ENCODE results near the gene COL19A1. TPM values are rescaled to one million over a fixed set of nuclear protein-coding genes. Genes with fewer than 3 reads are reported as not detected.

Gene COL19A1
- polyA plus RNA-seq, 1 donor (not counting 4 experiments of a cell fraction or from before 2014, with no cell fraction given): not detected

DNA sequence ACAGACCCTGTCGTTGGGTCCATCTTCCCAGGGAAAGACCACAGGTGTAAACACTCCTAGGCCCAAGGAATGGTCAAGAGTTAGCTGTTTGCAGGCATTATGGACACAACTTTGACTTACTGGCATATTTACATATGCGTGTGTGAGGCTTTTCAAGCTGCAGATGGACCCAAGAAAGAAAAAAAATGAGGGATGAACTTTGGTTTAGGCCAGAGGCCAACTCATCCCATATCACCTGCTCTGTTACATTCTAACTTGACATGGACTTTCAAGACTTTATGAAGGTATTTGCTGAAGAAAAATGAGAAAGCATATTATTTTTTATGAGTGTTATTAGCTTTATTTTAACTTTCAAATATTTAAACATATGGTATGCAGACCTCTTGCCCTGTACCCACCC lies 6.9 kb downstream of the COL19A1 start:
- no peaks in the 10 kb centered on the region for H3K9me3 ChIP-seq (ENCODE audit: control insufficient read depth, low read depth, low read length)
- no peaks in the 10 kb centered on the region for H4K20me1 ChIP-seq (ENCODE audit: control insufficient read depth, extremely low read depth, insufficient read depth, low read length)
- dilution Hi-C loops (cut with MboI; ENCODE audit: extremely low pct_ligation_motif_present, low sequenced_read_pairs): no loop called here
- H3K79me2 ChIP-seq (ENCODE audit: control insufficient read depth, insufficient read depth, low read length): no peaks in the 10 kb centered on the region
- no peak overlapping the region for H3K9ac ChIP-seq (ENCODE audit: control insufficient read depth, extremely low read depth, insufficient read depth, low read length)
- H3K9me1 ChIP-seq (ENCODE audit: control insufficient read depth, extremely low read depth, insufficient read depth, low read length): no peaks in the 10 kb centered on the region
- no peak overlapping the region for H3K4me2 ChIP-seq (ENCODE audit: control insufficient read depth, extremely low read depth, insufficient read depth, low read depth, low read length)
- H2AFZ ChIP-seq (ENCODE audit: control insufficient read depth, low read length): no peak overlapping the region
- TF ChIP-seq EZH2 (IDR thresholded peaks at IDR 0.05; ENCODE audit: low read length): no peak
- TF ChIP-seq, protein P1, sequence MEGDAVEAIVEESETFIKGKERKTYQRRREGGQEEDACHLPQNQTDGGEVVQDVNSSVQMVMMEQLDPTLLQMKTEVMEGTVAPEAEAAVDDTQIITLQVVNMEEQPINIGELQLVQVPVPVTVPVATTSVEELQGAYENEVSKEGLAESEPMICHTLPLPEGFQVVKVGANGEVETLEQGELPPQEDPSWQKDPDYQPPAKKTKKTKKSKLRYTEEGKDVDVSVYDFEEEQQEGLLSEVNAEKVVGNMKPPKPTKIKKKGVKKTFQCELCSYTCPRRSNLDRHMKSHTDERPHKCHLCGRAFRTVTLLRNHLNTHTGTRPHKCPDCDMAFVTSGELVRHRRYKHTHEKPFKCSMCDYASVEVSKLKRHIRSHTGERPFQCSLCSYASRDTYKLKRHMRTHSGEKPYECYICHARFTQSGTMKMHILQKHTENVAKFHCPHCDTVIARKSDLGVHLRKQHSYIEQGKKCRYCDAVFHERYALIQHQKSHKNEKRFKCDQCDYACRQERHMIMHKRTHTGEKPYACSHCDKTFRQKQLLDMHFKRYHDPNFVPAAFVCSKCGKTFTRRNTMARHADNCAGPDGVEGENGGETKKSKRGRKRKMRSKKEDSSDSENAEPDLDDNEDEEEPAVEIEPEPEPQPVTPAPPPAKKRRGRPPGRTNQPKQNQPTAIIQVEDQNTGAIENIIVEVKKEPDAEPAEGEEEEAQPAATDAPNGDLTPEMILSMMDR (optimal IDR thresholded peaks at IDR 0.05 in 1 of 3, IDR thresholded peaks at IDR 0.05 in 1 of 3, conservative IDR thresholded peaks at IDR 0.05 in 1 of 3; ENCODE audit: extremely low read depth in 1 of 3, insufficient read depth in 2 of 3, low read length in 3 of 3): no peak
- DNase-seq (ENCODE audit: low read depth, low spot score) (no peak), FAIRE-seq (no peak)
- no peaks in the 10 kb centered on the region for H3K36me3 ChIP-seq (ENCODE audit: control insufficient read depth in 2 of 2, extremely low read depth in 1 of 2, insufficient read depth in 2 of 2, low read length in 2 of 2)
- H3K27ac ChIP-seq (ENCODE audit: control insufficient read depth, insufficient read depth, low read length): no peak overlapping the region
- H3K4me3 ChIP-seq (ENCODE audit: control insufficient read depth in 2 of 3, extremely low read depth in 1 of 3, insufficient read depth in 2 of 3, low read depth in 1 of 3, low read length in 3 of 3): no peak overlapping the region
- no peaks in the 10 kb centered on the region for H3K4me1 ChIP-seq (ENCODE audit: control insufficient read depth, extremely low read depth, insufficient read depth, low read length)
- H3K27me3 ChIP-seq (ENCODE audit: control insufficient read depth, extremely low read depth, insufficient read depth, low read length): peaks cover 5% of the 10 kb centered on the region

DNA sequence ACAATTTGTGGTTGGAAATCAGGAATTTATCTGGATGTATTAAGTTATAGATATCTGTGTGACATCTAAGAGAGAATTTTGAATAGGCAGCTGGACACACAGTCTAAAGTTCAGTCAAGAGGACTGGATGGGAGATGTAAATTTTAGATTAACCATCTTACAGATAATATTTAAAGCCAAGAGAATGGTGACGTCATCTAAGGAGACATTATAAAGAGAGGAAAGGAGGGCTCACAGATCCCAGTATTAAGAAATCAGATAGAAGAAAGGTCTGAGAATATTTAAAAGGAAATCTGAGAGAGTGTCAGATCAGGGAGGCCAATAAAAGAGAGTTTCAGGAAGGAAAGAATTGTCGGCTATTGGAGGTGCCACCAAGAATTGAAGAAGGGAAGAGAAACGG lies 9.4 kb downstream of the COL19A1 start:
- no peak for FAIRE-seq
- dilution Hi-C loops (cut with MboI; ENCODE audit: extremely low pct_ligation_motif_present, low sequenced_read_pairs): no loop called here
- TF ChIP-seq EZH2 (IDR thresholded peaks at IDR 0.05; ENCODE audit: low read length): no peak
- TF ChIP-seq, protein P1 (optimal IDR thresholded peaks at IDR 0.05 in 1 of 3, IDR thresholded peaks at IDR 0.05 in 1 of 3, conservative IDR thresholded peaks at IDR 0.05 in 1 of 3; ENCODE audit: extremely low read depth in 1 of 3, insufficient read depth in 2 of 3, low read length in 3 of 3): no peak

More for the DNA sequence above, 9.4 kb downstream of the COL19A1 start:
- Histone ChIP-seq H3K27me3 (ENCODE audit: control insufficient read depth, extremely low read depth, insufficient read depth, low read length) (no peaks in the 10 kb centered on the region), H3K4me1 (ENCODE audit: control insufficient read depth, extremely low read depth, insufficient read depth, low read length) (no peaks in the 10 kb centered on the region), H3K9me1 (ENCODE audit: control insufficient read depth, extremely low read depth, insufficient read depth, low read length) (no peaks in the 10 kb centered on the region), H3K4me3 (ENCODE audit: control insufficient read depth in 2 of 3, extremely low read depth in 1 of 3, insufficient read depth in 2 of 3, low read depth in 1 of 3, low read length in 3 of 3) (no peak overlapping the region), H4K20me1 (ENCODE audit: control insufficient read depth, extremely low read depth, insufficient read depth, low read length) (no peaks in the 10 kb centered on the region), H2AFZ (ENCODE audit: control insufficient read depth, low read length) (no peak overlapping the region), H3K79me2 (ENCODE audit: control insufficient read depth, insufficient read depth, low read length) (no peaks in the 10 kb centered on the region), H3K36me3 (ENCODE audit: control insufficient read depth in 2 of 2, extremely low read depth in 1 of 2, insufficient read depth in 2 of 2, low read length in 2 of 2) (no peaks in the 10 kb centered on the region), H3K9me3 (ENCODE audit: control insufficient read depth, low read depth, low read length) (no peaks in the 10 kb centered on the region), H3K9ac (ENCODE audit: control insufficient read depth, extremely low read depth, insufficient read depth, low read length) (no peak overlapping the region), H3K4me2 (ENCODE audit: control insufficient read depth, extremely low read depth, insufficient read depth, low read depth, low read length) (no peak overlapping the region), H3K27ac (ENCODE audit: control insufficient read depth, insufficient read depth, low read length) (no peak overlapping the region)
- DNase-seq (ENCODE audit: low read depth, low spot score): no peak

All from keratinocyte (primary cell).